ENCODE measurements around the gene WDR12. TPM values are rescaled to one million over a fixed set of nuclear protein-coding genes. Genes with fewer than 3 reads are reported as not detected.
"Not testable (repeated sequence)": the region's sequence is repeated elsewhere in the genome, so short reads cannot be mapped to it uniquely, and the experiment has no call there.

The WDR12 gene
- total RNA-seq, 1 donor from 2014 or later = 57.5 TPM

GRCh38 chr2:202911203-202911511 is 316 bp downstream of the WDR12 start:
- H3K27ac Mint-ChIP-seq = peak overlapping the region; percentile 100
- no peaks in the 10 kb centered on the region for H3K27me3 Mint-ChIP-seq
- DNase-seq (no peak), ATAC-seq (ENCODE audit: low read depth) (peak; percentile 10)
- H3K4me1 Mint-ChIP-seq = peaks cover 29% of the 10 kb centered on the region
- no peak for TF ChIP-seq CTCF (IDR thresholded peaks at IDR 0.05)
- intact Hi-C loops (cut with micrococcal nuclease) = loop anchor here (1.0 to 10.0 kb wide), 10 partner anchors 40 to 1130 kb away; partner anchors contain the start of genes ABI2, BMPR2, FAM117B and ICA1L
- peak overlapping the region; percentile 97 for H3K4me3 Mint-ChIP-seq
- ChIA-PET POLR2A (interaction anchor here (0.6 to 2.3 kb wide), 11 partner anchors 9 to 1130 kb away, joined by 3 to 20 read pairs (median 5); partner anchors contain the start of genes ALS2, CYP20A1, FAM117B and ICA1L), CTCF (interaction anchor here (1.0 kb wide), 1 partner anchor 322 kb away, joined by 3 read pairs; no protein-coding TSS in a partner anchor)
- peaks cover 21% of the 10 kb centered on the region for H3K36me3 Mint-ChIP-seq (ENCODE audit: low read depth)
- no peaks in the 10 kb centered on the region for H3K9me3 Mint-ChIP-seq

GRCh38 chr2:202910698-202911097 is 775 bp downstream of the WDR12 start:
- H3K27me3 Mint-ChIP-seq = no peaks in the 10 kb centered on the region
- H3K4me3 Mint-ChIP-seq = peak overlapping the region; percentile 97
- CTCF ChIA-PET = interaction anchor here (1.0 kb wide), 1 partner anchor 322 kb away, joined by 3 read pairs; no protein-coding TSS in a partner anchor

GRCh38 chr2:202910250-202910649 is 1.2 kb downstream of the WDR12 start:
- H3K27me3 Mint-ChIP-seq; H3K27ac Mint-ChIP-seq; H3K9me3 Mint-ChIP-seq; DNase-seq; ATAC-seq (ENCODE audit: low read depth): not testable (repeated sequence)
- POLR2A ChIA-PET = interaction anchor here (1.0 to 2.3 kb wide), 3 partner anchors 39 to 1129 kb away, joined by 3 to 20 read pairs (median 15); partner anchors contain the start of genes ALS2, CYP20A1 and ICA1L
- peaks cover 30% of the 10 kb centered on the region for H3K36me3 Mint-ChIP-seq (ENCODE audit: low read depth)
- peak overlapping the region; percentile 97 for H3K4me3 Mint-ChIP-seq
- intact Hi-C loops (cut with micrococcal nuclease) = loop anchor here (5.0 to 10.0 kb wide), 4 partner anchors 158 to 643 kb away; partner anchors contain the start of genes ABI2, BMPR2 and NOP58
- CTCF ChIA-PET = interaction anchor here (1.0 kb wide), 1 partner anchor 322 kb away, joined by 3 read pairs; no protein-coding TSS in a partner anchor
- peaks cover 32% of the 10 kb centered on the region for H3K4me1 Mint-ChIP-seq

More at GRCh38 chr2:202910698-202911097, 775 bp downstream of the WDR12 start:
- Mint-ChIP-seq H3K9me3 (peaks cover under 1% of the 10 kb centered on the region), H3K4me1 (peaks cover 29% of the 10 kb centered on the region), H3K36me3 (ENCODE audit: low read depth) (peaks cover 25% of the 10 kb centered on the region), H3K27ac (no peak overlapping the region)
- intact Hi-C loops (cut with micrococcal nuclease) = loop anchor here (1.0 to 10.0 kb wide), 10 partner anchors 39 to 1129 kb away; partner anchors contain the start of genes ABI2, BMPR2, FAM117B and ICA1L
- DNase-seq (no peak), ATAC-seq (ENCODE audit: low read depth) (no peak)
- POLR2A ChIA-PET = interaction anchor here (0.7 to 2.3 kb wide), 8 partner anchors 10 to 1130 kb away, joined by 3 to 20 read pairs (median 4); partner anchors contain the start of genes ALS2, CYP20A1, ICA1L and NBEAL1
- no peak for TF ChIP-seq CTCF (IDR thresholded peaks at IDR 0.05)

- no peak for TF ChIP-seq CTCF (IDR thresholded peaks at IDR 0.05)
- no peak for ATAC-seq (ENCODE audit: low read depth)
- intact Hi-C loops (cut with micrococcal nuclease) = loop anchor here (5.0 to 10.0 kb wide), 4 partner anchors 157 to 642 kb away; partner anchors contain the start of genes ABI2, BMPR2 and NOP58
- ChIA-PET POLR2A (no interaction called here), CTCF (no interaction called here)
- H3K36me3 Mint-ChIP-seq (ENCODE audit: low read depth) = peaks cover 34% of the 10 kb centered on the region
- H3K9me3 Mint-ChIP-seq = peaks cover 3% of the 10 kb centered on the region
- DNase-seq = no peak
- peak overlapping the region; percentile 97 for H3K4me3 Mint-ChIP-seq
- H3K27ac Mint-ChIP-seq = no peak overlapping the region
- H3K27me3 Mint-ChIP-seq = no peaks in the 10 kb centered on the region
- peaks cover 32% of the 10 kb centered on the region for H3K4me1 Mint-ChIP-seq
Observed at GRCh38 chr2:202909394-202910192, 1.9 kb downstream of the WDR12 start.

- peaks cover 31% of the 10 kb centered on the region for H3K4me1 Mint-ChIP-seq
- POLR2A ChIA-PET = no interaction called here
- H3K27me3 Mint-ChIP-seq = no peaks in the 10 kb centered on the region
- DNase-seq = no peak
- intact Hi-C loops (cut with micrococcal nuclease) = no loop called here
- no peak overlapping the region for H3K4me3 Mint-ChIP-seq
- peaks cover 3% of the 10 kb centered on the region for H3K9me3 Mint-ChIP-seq
- ATAC-seq (ENCODE audit: low read depth) = no peak
- CTCF ChIA-PET = no interaction called here
- no peak for TF ChIP-seq CTCF (IDR thresholded peaks at IDR 0.05)
- H3K36me3 Mint-ChIP-seq (ENCODE audit: low read depth) = peaks cover 42% of the 10 kb centered on the region
- H3K27ac Mint-ChIP-seq = no peak overlapping the region
Observed at GRCh38 chr2:202908186-202908585, 3.3 kb downstream of the WDR12 start.

- peaks cover 47% of the 10 kb centered on the region for H3K36me3 Mint-ChIP-seq (ENCODE audit: low read depth)
- H3K27me3 Mint-ChIP-seq; H3K27ac Mint-ChIP-seq; ATAC-seq (ENCODE audit: low read depth); H3K4me3 Mint-ChIP-seq; POLR2A ChIA-PET; intact Hi-C loops (cut with micrococcal nuclease); H3K9me3 Mint-ChIP-seq; DNase-seq: not testable (repeated sequence)
- CTCF ChIA-PET = interaction anchor here (1.3 kb wide), 1 partner anchor 317 kb away, joined by 3 read pairs; no protein-coding TSS in a partner anchor
- H3K4me1 Mint-ChIP-seq = peaks cover 23% of the 10 kb centered on the region
Observed at GRCh38 chr2:202905507-202905906, 6.0 kb downstream of the WDR12 start.
